ENCODE data around the gene POLN. TPM values are rescaled to one million over a fixed set of nuclear protein-coding genes. Genes with fewer than 3 reads are reported as not detected.

Gene POLN
- total RNA-seq, 4 donors from 2014 or later, result 2.6 to 10.6 (median 6.8) TPM

DNA sequence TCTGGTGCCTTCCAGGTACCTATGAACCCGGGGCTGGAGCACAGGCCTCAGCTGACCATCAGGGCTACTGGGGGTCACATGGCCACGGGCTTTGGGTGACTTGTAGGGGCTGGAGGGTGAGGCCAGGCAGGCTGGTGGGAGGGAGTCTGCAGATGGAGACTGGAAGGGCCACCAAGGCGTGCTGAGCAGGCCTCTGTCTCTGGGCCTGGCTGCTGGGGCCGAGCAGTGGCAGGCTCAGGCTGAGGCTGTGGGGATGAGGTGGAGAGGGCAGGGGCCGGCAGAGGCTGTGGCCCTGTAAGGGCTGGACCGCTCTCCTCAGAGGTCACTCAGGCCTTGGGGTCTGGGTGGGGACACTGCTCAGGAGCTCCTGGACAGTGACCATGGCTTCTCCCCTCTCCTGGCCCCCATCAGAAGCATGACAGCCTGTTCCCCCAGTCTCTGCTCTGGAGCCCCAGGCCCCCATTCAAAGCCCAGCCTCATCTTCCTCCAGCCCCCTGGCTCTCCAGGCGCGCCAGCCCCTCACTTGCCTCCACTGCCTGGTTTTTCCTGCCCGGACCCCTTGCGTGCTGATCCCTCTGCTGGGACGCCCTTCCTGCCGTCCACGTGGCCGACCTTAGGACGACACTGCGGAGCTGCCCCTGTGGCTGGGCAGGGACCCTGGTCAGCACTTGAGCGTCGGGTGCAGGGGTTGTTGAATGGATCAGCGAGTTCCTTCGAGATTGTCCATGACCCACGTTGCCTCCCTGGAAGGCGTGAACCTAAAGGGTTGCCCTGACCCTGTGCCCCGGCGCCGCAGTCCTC is 193.9 kb downstream of the POLN start:
- TF ChIP-seq CTCF (IDR thresholded peaks at IDR 0.05; ENCODE audit: low read depth), result no peak

DNA sequence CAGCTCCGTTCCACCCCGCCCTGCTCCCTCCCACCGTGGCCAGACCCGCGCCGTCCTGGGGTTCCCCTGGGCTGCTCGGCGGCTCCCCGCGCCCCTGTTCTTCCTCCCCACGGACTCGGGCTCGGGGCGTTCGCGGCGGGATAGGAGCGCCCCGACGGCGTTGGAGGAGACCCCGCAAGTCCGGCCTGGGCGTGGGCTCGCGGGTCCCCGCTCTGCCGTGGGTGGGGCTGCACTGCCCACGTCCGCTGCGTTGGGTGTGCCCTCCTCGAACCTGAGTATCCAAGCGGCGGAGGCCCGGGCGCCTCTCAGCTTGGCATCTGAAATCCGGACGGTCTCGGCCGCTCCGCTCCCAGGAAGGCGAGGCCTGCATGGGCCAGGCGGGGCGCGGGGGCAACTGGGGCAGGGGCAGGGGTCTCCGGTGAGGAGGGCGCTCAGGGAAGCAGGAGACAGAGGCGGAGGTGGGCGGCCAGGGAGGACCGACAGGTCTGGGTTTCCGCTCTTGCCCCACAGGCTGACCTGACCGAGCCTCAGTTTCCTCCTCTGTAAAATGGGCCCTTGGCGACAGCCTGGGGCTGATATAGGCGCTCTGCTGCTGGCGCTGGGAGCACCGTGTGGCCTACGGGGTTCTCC is 194.8 kb downstream of the POLN start:
- no peak for TF ChIP-seq CTCF (IDR thresholded peaks at IDR 0.05; ENCODE audit: low read depth)

DNA sequence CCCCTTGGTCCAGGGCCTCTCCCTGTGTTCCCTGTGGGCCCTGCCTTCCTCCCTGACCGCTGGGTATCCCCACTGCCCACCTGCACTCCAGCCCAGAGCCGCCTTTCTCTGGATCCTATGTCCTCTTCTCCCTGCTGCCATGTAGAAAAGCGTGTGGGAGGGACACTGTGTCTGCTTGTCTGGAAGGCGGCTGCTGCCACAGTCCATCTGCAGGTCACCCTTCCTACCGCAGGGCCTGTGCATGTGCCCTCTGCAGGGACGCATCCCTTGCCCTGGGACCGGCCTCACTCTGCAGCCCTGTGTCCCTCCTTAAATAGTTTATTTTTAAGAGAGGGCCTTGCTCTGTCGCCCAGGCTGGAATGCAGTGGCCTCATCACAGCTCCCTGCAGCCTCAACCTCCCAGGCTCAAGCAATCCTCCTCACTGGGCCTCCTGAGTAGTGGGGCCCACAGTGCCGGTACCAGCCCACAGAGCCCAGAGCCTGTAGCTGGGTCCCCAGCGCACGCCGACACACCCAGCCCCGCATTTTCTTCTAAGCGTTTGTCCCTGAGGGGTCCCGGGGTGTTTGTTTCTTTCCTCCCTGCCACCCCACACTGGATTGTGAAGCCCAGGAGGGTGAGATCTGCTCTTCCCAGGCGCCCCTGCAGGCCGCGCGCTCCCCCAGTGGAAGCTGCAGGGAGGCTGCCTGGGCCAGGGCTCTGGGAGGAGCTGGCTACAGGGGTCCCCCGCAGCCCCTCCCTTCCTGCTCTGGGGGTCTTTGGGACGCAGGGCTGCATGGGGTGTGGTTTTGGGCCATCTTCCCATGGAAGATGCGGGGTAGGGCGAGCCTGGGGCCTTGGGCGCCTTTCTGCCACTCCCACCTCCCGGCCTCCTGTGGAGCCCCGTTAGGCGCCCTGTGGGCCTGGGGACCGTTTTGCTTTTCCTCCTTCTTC is 195.6 kb downstream of the POLN start:
- TF ChIP-seq CTCF (IDR thresholded peaks at IDR 0.05; ENCODE audit: low read depth), result no peak

GRCh38 chr4:2045518-2045951 is 196.4 kb downstream of the POLN start:
- TF ChIP-seq CTCF (IDR thresholded peaks at IDR 0.05; ENCODE audit: low read depth), result no peak

GRCh38 chr4:2044542-2045517 is 197.1 kb downstream of the POLN start:
- TF ChIP-seq CTCF (IDR thresholded peaks at IDR 0.05; ENCODE audit: low read depth), result no peak

GRCh38 chr4:2044119-2044485 is 197.8 kb downstream of the POLN start:
- no peak for TF ChIP-seq CTCF (IDR thresholded peaks at IDR 0.05; ENCODE audit: low read depth)
